ENCODE results near the gene ETS1. TPM values are rescaled to one million over a fixed set of nuclear protein-coding genes. Genes with fewer than 3 reads are reported as not detected.

ETS1 gene
- total and polyA plus RNA-seq, 2 experiments from 2014 or later, result 25.6 to 52.6 TPM

DNA sequence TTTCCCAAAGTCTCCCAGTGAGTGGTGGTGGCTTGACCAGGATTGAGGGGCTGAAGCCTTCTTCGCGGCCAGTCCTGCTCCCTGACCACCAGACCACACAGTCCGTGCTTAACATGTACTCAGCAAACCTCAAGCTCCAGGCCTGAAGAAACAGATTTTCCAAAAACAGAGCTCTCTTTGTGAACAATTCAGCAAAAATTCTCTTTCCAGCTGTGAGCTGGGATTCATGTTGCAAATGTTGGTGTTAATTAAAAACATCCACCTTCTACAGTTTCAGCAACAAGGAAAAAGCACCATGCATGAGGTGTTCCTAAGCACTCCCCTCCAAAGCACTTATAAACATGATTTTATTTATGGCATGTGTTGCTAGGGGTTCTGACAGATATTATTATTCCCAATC lies 129.5 kb downstream of the ETS1 start (continued):
- TF ChIP-seq, protein P1, sequence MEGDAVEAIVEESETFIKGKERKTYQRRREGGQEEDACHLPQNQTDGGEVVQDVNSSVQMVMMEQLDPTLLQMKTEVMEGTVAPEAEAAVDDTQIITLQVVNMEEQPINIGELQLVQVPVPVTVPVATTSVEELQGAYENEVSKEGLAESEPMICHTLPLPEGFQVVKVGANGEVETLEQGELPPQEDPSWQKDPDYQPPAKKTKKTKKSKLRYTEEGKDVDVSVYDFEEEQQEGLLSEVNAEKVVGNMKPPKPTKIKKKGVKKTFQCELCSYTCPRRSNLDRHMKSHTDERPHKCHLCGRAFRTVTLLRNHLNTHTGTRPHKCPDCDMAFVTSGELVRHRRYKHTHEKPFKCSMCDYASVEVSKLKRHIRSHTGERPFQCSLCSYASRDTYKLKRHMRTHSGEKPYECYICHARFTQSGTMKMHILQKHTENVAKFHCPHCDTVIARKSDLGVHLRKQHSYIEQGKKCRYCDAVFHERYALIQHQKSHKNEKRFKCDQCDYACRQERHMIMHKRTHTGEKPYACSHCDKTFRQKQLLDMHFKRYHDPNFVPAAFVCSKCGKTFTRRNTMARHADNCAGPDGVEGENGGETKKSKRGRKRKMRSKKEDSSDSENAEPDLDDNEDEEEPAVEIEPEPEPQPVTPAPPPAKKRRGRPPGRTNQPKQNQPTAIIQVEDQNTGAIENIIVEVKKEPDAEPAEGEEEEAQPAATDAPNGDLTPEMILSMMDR (conservative IDR thresholded peaks at IDR 0.05; ENCODE audit: low read depth in 2 of 2), result no peak
- TF ChIP-seq ETS1 (IDR thresholded peaks at IDR 0.05) (no peak), EZH2 (IDR thresholded peaks at IDR 0.05; ENCODE audit: low read depth, unreplicated experiment) (no peak), EZH2phosphoT487 (IDR thresholded peaks at IDR 0.05; ENCODE audit: unreplicated experiment) (no peak), NANOG (IDR thresholded peaks at IDR 0.05; ENCODE audit: borderline replicate concordance) (no peak), REST (IDR thresholded peaks at IDR 0.05; ENCODE audit: unreplicated experiment) (no peak), CREB1 (CRISPR knock-in tag; IDR thresholded peaks at IDR 0.05; ENCODE audit: low read depth) (no peak), JUNB (IDR thresholded peaks at IDR 0.05; ENCODE audit: unreplicated experiment) (no peak)

GRCh38 chr11:128456566-128457268 lies 130.6 kb downstream of the ETS1 start:
- ATAC-seq (no peak), DNase-seq (ENCODE audit: low spot score) (no peak)
- H3K4me3 Mint-ChIP-seq, result no peak overlapping the region
- Histone ChIP-seq H3F3A (replicated peaks; ENCODE audit: low read depth) (no peaks in the 10 kb centered on the region), H3K4me1 (ENCODE audit: insufficient read depth) (no peaks in the 10 kb centered on the region), H3K4me3 (no peak overlapping the region), H3K4me2 (no peak overlapping the region), H2AFZ (no peak overlapping the region), H3K27ac (ENCODE audit: low read depth) (no peak overlapping the region), H3K9me2 (ENCODE audit: insufficient read depth) (no peaks in the 10 kb centered on the region), H3K36me3 (ENCODE audit: insufficient read depth) (peaks cover 13% of the 10 kb centered on the region; the same call in 1 of the 2 replicates), H3K27me3 (ENCODE audit: insufficient read depth) (no peaks in the 10 kb centered on the region), H3K79me2 (replicated peaks; ENCODE audit: insufficient read depth) (no peaks in the 10 kb centered on the region), H4K20me1 (replicated peaks; ENCODE audit: insufficient read depth) (no peaks in the 10 kb centered on the region; the same call in 1 of the 2 replicates)
- H3K9me3 Mint-ChIP-seq, result no peaks in the 10 kb centered on the region
- no peak overlapping the region for H3K27ac Mint-ChIP-seq
- no peaks in the 10 kb centered on the region for H3K27me3 Mint-ChIP-seq (ENCODE audit: insufficient read depth, low read depth, poor library complexity)
- no peaks in the 10 kb centered on the region for H3K4me1 Mint-ChIP-seq
- H3K36me3 Mint-ChIP-seq (ENCODE audit: low read depth), result peaks cover 4% of the 10 kb centered on the region; the same call in 1 of the 3 replicates
- no peak for TF ChIP-seq EZH2 (IDR thresholded peaks at IDR 0.05; ENCODE audit: low read depth, unreplicated experiment)
- TF ChIP-seq, protein P1 (conservative IDR thresholded peaks at IDR 0.05; ENCODE audit: low read depth in 2 of 2), result no peak
- TF ChIP-seq ZNF114 (CRISPR knock-in tag; IDR thresholded peaks at IDR 0.05), result no peak
- TF ChIP-seq NANOG (IDR thresholded peaks at IDR 0.05; ENCODE audit: borderline replicate concordance), result no peak
- TF ChIP-seq JUNB (IDR thresholded peaks at IDR 0.05; ENCODE audit: unreplicated experiment), result no peak
- no peak for TF ChIP-seq STAT1 (IDR thresholded peaks at IDR 0.05; ENCODE audit: unreplicated experiment)
- no peak for TF ChIP-seq EZH2phosphoT487 (IDR thresholded peaks at IDR 0.05; ENCODE audit: unreplicated experiment)
- TF ChIP-seq POLR2AphosphoS5 (IDR thresholded peaks at IDR 0.05; ENCODE audit: low read depth), result no peak
- no peak for TF ChIP-seq CREB1 (CRISPR knock-in tag; IDR thresholded peaks at IDR 0.05; ENCODE audit: low read depth)
- no peak for TF ChIP-seq REST (IDR thresholded peaks at IDR 0.05; ENCODE audit: unreplicated experiment)
- no peak for TF ChIP-seq ZNF331 (CRISPR knock-in tag; IDR thresholded peaks at IDR 0.05; ENCODE audit: low read depth)
- no peak for TF ChIP-seq ETS1 (IDR thresholded peaks at IDR 0.05)
